K562 (cell line): ENCODE results near the gene CUTA. TPM values are rescaled to one million over a fixed set of nuclear protein-coding genes. Genes with fewer than 3 reads are reported as not detected.

Experiments used
- ATF1 ChIP-seq, 2 experiments: fragments of 450-650 bp in 1 of 2; IDR thresholded peaks; 2 replicates each; pipeline ENCODE4 v1.6.1; 2016; ENCODE audit warnings: missing compliant biosample characterization in 1 of 2, missing genetic modification characterization in 1 of 2
- CHD1 ChIP-seq: fragments of 200-600 bp; sonication (generic); IDR thresholded peaks from one replicate; pipeline ENCODE4 v1.6.1; 2012; ENCODE audit warnings: mild to moderate bottlenecking, moderate library complexity, low read length, inconsistent platforms
- FOS ChIP-seq: IDR thresholded peaks from 3 replicates; pipeline ENCODE4 v1.6.1; 2011; ENCODE audit not compliant: insufficient read length; ENCODE audit errors: extremely low read depth
- FOXP4 ChIP-seq: sonication (generic); formaldehyde crosslinking; IDR thresholded peaks from 2 replicates; pipeline ENCODE4 v1.8.0; 2022; ENCODE audit warnings: mild to moderate bottlenecking, missing genetic modification reagents, borderline replicate concordance
- GATA2 ChIP-seq: sonication (generic); formaldehyde crosslinking; IDR thresholded peaks from 2 replicates; pipeline ENCODE4 v1.4.0; 2020; ENCODE audit warnings: mild to moderate bottlenecking, missing genetic modification reagents
- KDM1A ChIP-seq, 2 experiments: fragments of 450-650 bp; IDR thresholded peaks; 2 replicates each; pipeline ENCODE4 v1.6.1; 2016; ENCODE audit warnings: mild to moderate bottlenecking in 2 of 2
- NR0B1 ChIP-seq: fragments of 450-650 bp; IDR thresholded peaks from one replicate; pipeline ENCODE4 v1.6.1; 2018; ENCODE audit warnings: mild to moderate bottlenecking, moderate library complexity; ENCODE audit not compliant: partially characterized antibody
- POLR2H ChIP-seq: IDR thresholded peaks from 2 replicates; pipeline ENCODE4 v1.6.1; 2016; ENCODE audit warnings: missing genetic modification characterization, low read depth, mild to moderate bottlenecking, control low read depth, missing compliant biosample characterization, moderate library complexity
- SMAD4 ChIP-seq: fragments of 250-450 bp; sonication (Bioruptor Pico); conservative IDR thresholded peaks from 2 replicates; pipeline ENCODE4 v1.8.0; 2021; ENCODE audit warnings: inconsistent platforms, mild to moderate bottlenecking, moderate library complexity
- SRF ChIP-seq, 2 experiments: fragments of 250-450, 450-650 bp in 1 of 2; sonication (Bioruptor Pico) in 1 of 2; sonication (generic) in 1 of 2; formaldehyde crosslinking; IDR thresholded peaks; 2 replicates each; pipeline versions ENCODE4 v1.5.0 to v1.5.1; 2020 to 2022; ENCODE audit warnings: mild to moderate bottlenecking in 1 of 2, missing genetic modification reagents in 1 of 2
- TEAD4 ChIP-seq, 2 experiments: sonication (generic) in 1 of 2; formaldehyde crosslinking in 1 of 2; IDR thresholded peaks; 2 replicates each; pipeline versions ENCODE4 v1.6.1 to v1.8.0; 2012 to 2022; ENCODE audit warnings: borderline replicate concordance in 1 of 2, inconsistent platforms in 1 of 2, low read length in 1 of 2, mild to moderate bottlenecking in 1 of 2, missing genetic modification reagents in 1 of 2
- THRB ChIP-seq: fragments of 450-650 bp; formaldehyde crosslinking; conservative IDR thresholded peaks from 2 replicates; pipeline ENCODE4 v1.4.0; 2022; ENCODE audit warnings: mild to moderate bottlenecking, missing genetic modification characterization
- U2AF1 ChIP-seq: fragments of 200-400 bp; formaldehyde crosslinking; optimal IDR thresholded peaks from 2 replicates; pipeline ENCODE3; 2017; ENCODE audit warnings: mild to moderate bottlenecking, low read depth, low read length, moderate library complexity
- VEZF1 ChIP-seq: fragments of 200-800 bp; sonication (Bioruptor generic); IDR thresholded peaks from 2 replicates; pipeline ENCODE4 v1.6.1; 2017; ENCODE audit warnings: missing genetic modification characterization, missing compliant biosample characterization
- ZBTB12 ChIP-seq: fragments of 250-450 bp; sonication (Bioruptor Pico); IDR thresholded peaks from 2 replicates; pipeline ENCODE4 v1.4.0; 2020
- ZNF282 ChIP-seq: sonication (generic); formaldehyde crosslinking; IDR thresholded peaks from 2 replicates; pipeline ENCODE4 v1.8.1; 2023; ENCODE audit warnings: missing genetic modification reagents
- polyA plus RNA-seq, 8 experiments: library from polyadenylated mRNA; depleted of rRNA in 4 of 8; stranded (reverse) in 5 of 8; unstranded in 3 of 8; fragments of >200 nt; fragmentation: Nextera tagmentation in 2 of 8; fragmentation: Illumina TruSeq in 1 of 8; extraction: Ambion mirVana in 2 of 8; extraction: Trizol in 1 of 8; gene quantifications; 2 replicates each; pipeline versions ENCODE4 v1.2.1 to v1.2.3, GENCODE V29; 2011 to 2014; ENCODE audit warnings: inconsistent platforms in 1 of 8, missing spikeins in 1 of 8
- total RNA-seq, 7 experiments: library from RNA; depleted of rRNA in 6 of 7; stranded (reverse); fragments of >200 nt in 6 of 7; fragmentation: Illumina TruSeq in 2 of 7; extraction: Trizol in 2 of 7; gene quantifications; 2 replicates each; pipeline versions ENCODE4 v1.2.1 to v1.2.3, GENCODE V29; 2011 to 2021; ENCODE audit warnings: low replicate concordance in 1 of 7

Gene CUTA
- total and polyA plus RNA-seq, 9 of the 15 experiments (the other 6 are each of a cell fraction or from before 2014, with no cell fraction given): 166 to 682 (median 310) TPM

GRCh38 chr6:33417903-33418689 lies at the start of gene CUTA (continued):
- no peak for TF ChIP-seq THRB (CRISPR knock-in tag)
- TF ChIP-seq NR0B1: no peak
- TF ChIP-seq ZNF282: no peak
- no peak for TF ChIP-seq GATA2 (CRISPR knock-in tag)
- peak; percentile 75 for TF ChIP-seq SMAD4 (CRISPR knock-in tag)
- peak; percentile 30; the same call in 1 of the 2 replicates for TF ChIP-seq TEAD4 (IDR thresholded peaks at IDR 0.05; ENCODE audit: low read length)
- no peak for TF ChIP-seq TEAD4 (CRISPR knock-in tag; IDR thresholded peaks at IDR 0.05; ENCODE audit: borderline replicate concordance)
- peak; percentile 100 for TF ChIP-seq VEZF1
- TF ChIP-seq FOS: peak; percentile 81
- TF ChIP-seq CHD1: no peak
- no peak for TF ChIP-seq ATF1 (CRISPR knock-in tag; IDR thresholded peaks at IDR 0.05)
- TF ChIP-seq ATF1 (tag; IDR thresholded peaks at IDR 0.05): peak; percentile 97
- TF ChIP-seq ZBTB12 (CRISPR knock-in tag): peak; percentile 67; the same call in 1 of the 2 replicates
- TF ChIP-seq SRF (CRISPR knock-in tag; IDR thresholded peaks at IDR 0.05): peak in 1 of 2 experiments; percentile 72; a peak in 2 of 4 replicates
- no peak for TF ChIP-seq U2AF1
- no peak for TF ChIP-seq KDM1A (IDR thresholded peaks at IDR 0.05)
- peak; percentile 74 for TF ChIP-seq POLR2H (tag)
- no peak for TF ChIP-seq FOXP4 (CRISPR knock-in tag)
